GM21825 (cell line): Measurements from ENCODE around the gene DPP7.
"Not testable (repeated sequence)": the region's sequence is repeated elsewhere in the genome, so short reads cannot be mapped to it uniquely, and the experiment has no call there.

Experiments used
- ATAC-seq: cut with Tn5 transposase; IDR thresholded peaks from one replicate; pipeline ENCODE4 v1.9.1; 2021; ENCODE audit warnings: mild to moderate bottlenecking, moderate library complexity; ENCODE audit not compliant: unreplicated experiment

DPP7 gene

DNA sequence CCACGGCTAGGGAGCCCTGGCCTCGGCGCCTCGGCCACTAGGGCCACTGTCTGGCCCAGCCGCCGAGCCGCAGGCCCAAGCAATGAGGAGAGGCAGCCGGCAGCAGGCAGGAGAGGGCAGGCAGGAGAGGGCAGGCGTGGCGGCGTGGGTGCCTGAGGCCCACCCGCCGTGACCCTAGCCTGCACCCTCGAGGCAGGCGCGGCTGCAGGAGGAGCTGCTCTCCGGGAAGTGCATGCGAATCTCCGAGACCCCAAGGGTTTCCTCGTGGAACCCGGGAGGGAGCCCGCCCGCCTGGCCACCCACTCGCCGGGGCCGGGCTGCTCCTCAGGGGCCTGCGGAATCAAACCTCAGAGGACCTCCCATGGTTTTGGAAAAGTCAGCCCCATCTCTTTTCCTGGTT, 33.7 kb upstream of the DPP7 start:
- no peak for ATAC-seq

DNA sequence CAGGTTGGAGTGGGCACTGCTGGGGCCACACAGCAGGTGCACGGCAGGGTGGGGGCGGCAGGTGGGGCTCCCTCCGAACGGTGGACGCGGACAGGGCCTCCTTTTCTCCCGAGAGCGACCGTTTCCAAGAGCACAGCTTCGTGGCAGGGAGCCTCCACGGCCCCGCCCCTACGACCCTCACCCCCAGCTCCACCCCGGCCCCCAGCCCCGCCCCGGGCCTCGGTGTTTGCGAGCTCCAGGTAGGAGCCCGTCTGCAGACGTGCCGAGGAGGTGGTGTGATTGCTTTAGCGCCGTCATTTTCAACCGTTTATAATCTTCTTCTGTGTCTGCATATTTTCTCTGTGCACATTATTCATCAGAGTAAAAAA, 33.2 kb upstream of the DPP7 start:
- ATAC-seq: no peak

- ATAC-seq: no peak
Observed at GRCh38 chr9:137147091-137147792, 32.7 kb upstream of the DPP7 start.

DNA sequence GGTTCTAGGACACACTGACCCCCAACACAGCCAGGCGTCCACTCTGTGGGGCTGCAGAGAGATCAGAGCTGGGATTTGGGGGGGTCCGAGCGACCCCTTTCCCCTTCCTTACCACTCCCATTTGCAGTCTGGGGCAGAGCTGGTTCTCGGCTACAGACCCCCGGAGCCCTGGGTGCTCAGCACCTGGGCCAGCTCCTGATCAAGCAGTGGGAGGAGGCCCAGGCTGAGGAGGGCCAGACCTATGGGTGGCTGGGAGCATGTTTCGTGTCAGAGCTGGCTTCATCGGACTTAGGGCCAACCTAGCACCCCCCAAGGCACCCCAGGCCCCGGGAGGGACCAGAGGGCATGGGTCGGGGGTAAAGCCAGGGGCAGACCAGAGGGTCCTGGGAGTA, 32.0 kb upstream of the DPP7 start:
- ATAC-seq: no peak

GRCh38 chr9:137145731-137146526, 31.4 kb upstream of the DPP7 start:
- no peak for ATAC-seq

DNA sequence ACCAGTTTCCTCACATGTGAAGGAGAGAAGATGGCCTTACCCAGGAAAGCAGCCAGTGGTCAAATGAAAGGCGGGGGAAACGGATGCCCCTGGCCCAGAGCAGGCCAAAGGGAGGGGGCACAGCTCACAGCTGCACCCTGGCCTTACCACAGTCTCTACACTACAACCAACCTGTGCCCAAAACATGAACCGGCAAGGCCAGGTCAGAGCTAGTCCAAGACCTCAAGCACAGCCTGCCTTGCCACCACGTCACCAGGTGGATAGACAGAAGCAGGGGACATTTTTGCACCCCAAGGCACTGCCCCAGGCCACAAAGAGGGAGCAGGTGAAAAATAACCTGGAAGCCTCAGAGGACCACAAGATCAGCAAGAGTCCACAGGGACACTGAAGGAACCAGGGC, 28.9 kb upstream of the DPP7 start:
- ATAC-seq: no peak

GRCh38 chr9:137141976-137142936, 27.7 kb upstream of the DPP7 start:
- no peak for ATAC-seq

DNA sequence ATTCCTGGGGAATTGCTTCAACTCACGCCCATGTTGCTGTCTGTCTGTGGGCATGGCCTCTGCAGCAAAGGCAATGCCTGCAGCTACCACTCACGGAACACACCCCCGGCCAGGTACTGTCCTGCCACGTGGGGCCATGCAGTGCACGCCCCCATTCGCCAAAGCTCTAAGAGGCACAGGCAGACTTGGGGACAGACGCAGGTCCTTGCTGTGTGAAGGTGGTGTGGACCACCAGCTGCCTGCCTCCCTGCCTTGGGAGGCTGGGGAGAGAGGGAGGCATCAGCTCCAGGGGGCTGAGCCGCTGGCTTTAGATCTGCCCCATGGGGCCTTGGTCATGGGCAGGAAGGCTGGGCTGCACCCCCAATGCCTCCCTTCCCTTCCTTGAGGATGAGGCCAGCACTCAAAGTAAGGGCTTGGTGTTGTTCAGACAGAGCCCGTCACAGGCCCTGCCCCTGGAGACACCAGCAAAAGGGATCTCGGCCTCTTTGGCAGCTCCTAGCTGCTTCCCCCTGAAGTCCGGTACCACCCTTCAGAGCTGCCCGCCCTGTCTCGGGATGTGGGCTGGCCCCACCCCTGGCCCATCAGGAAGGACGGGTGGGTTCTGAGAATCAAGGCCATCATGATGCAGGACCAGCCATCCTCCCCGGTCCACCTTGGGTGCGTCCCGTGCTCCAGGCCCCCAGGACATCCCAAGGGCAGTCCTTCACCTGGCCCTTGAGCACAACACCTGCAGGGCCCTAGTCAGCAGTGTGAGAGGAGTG, 26.7 kb upstream of the DPP7 start:
- no peak for ATAC-seq

DNA sequence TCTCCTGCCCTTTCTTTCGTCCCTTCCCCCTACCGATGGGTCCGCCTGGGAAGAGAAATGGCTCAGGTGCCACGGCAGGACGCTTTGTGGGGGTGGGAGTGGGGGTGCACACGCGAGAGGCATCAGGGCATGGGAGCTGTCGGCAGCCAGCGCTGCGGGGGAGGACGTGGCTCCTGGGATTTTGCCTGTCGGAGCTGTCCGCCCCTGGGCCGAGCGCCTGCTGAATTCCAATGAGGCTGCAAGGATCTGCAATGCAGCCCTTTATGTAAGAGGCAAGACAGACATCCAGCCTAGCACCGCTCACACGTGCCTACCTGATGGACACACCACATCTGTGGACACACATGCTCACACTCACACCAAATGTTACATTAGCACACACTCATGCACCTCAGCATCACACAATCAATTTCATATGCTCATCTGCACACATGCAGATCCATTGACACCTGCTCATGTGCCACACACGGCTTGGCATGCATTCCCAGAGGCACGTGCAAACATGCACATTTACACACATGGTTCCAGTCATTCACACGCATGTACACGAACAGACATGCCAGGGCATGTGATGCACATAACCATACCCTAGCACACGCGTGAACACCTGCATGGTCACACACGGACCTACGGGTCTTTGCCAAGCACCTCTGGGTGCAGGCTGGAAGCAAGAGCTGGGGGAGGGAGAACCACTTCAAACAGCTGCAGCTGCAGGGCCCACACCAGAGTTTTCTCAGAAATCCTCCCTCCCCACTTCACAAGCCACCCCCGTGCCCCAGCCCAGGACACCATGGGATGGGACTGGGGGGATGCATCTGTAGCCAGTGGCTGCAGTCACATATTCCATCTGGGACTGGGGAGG, 25.8 kb upstream of the DPP7 start:
- ATAC-seq: no peak

DNA sequence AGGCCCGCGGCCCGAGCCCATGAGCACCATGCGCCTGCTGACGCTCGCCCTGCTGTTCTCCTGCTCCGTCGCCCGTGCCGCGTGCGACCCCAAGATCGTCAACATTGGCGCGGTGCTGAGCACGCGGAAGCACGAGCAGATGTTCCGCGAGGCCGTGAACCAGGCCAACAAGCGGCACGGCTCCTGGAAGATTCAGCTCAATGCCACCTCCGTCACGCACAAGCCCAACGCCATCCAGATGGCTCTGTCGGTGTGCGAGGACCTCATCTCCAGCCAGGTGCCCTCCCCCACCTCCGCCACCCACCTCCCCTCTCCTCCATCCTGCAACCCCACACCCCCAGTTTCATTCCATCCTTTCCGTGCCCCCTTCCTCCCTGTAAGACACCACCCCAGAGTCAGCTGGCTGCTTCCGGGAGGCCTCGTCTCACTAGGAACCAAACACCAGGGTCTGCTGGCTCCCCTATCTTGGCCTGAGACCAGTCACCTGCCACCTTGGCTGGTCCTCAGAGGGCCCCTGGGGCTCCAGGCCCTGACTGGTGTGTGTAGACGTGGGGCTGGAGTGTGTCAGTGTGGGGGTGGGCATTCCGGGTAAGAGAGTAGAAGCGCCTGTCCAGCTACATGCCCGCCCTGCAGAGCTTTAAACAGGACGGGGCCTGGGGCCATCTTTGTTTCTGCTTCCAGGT, 25.1 kb upstream of the DPP7 start:
- no peak for ATAC-seq

- no peak for ATAC-seq
Observed at GRCh38 chr9:137138722-137139467, 24.4 kb upstream of the DPP7 start, which contains the start of gene GRIN1. Gene GRIN1 (plus strand): TSS chr9:137139154. CDS start chr9:137139487, 333 bp downstream.

DNA sequence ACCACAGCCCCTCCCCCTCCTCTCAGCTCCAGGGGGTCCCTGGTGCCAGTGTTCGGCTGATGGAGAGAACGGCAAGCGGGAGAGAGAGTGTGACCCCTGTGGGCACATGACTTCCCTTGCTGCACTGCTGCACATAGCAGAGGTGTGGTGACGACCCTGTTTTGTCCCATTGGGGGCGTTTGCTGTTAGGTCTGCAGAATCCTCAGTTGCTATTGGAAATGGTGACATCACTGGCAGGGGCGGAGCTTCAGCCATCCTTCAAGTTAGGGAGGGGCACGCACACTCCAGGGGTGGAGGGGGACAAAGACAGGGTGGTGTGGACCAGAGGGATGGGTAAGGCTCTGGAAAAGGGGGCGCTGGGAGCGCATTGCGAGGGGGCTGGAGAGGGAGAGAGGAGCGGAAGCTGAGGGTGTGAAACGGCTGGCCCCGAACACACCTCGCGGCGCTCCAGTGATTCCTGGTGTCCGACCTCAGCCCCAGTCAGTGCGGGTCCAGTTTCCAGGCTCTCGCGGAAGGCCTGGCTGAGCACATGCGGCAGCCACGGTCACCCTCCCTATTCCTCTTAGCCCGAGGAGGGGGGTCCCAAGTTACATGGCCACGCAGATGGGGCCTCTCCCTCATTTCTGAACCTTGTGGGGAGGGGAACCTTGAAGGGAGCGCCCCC, 23.7 kb upstream of the DPP7 start:
- no peak for ATAC-seq

GRCh38 chr9:137136881-137137607, 22.5 kb upstream of the DPP7 start:
- no peak for ATAC-seq

DNA sequence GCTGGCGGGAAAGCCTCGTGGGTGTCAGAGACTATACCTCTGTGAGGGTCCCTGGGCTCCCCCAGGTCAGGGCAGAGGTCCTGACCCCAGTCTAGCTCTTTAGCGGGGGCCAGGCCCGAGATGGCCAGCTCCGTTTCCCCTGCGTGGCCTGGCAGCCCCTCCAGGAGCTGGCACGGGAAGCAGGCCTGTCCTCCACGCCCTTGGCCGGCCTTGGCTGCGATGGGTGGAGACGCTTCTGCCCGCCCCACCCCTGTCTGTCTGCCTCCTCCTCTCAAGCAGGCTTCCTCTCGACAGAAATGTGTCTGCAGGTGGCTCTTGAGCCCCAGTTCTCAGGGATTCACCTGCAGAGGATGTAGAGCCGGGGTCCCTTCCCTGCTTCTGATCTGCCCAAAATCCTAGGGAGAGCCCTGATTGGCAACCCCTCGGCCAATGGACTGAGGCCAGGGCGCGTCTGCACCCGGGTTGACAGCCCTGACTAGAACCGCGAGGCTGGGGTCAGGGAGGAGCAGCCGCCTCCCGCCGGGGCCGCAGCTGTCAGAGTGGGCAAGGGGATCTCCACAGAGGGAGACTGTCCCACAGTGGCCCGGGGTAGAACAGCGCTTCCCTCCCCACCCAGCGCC, 21.8 kb upstream of the DPP7 start:
- ATAC-seq: no peak

DNA sequence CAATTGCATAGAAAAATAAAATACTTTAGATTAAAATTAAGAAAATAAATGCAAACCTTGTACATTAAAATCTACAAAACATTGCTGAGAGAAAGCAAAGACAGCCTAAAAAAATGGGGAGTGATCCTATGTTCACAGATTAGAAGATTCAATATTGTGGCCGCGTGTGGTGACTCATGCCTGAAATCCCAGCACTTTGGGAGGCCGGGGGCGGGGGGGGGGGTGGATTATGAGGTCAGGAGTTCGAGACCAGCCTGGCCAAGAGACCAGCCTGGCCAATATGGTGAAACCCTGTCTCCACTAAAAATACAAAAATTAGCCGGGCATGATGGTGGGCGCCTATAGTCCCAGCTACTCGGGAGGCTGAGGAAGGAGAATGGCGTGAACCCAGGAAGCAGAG, 20.6 kb upstream of the DPP7 start:
- not testable (repeated sequence) for ATAC-seq

DNA sequence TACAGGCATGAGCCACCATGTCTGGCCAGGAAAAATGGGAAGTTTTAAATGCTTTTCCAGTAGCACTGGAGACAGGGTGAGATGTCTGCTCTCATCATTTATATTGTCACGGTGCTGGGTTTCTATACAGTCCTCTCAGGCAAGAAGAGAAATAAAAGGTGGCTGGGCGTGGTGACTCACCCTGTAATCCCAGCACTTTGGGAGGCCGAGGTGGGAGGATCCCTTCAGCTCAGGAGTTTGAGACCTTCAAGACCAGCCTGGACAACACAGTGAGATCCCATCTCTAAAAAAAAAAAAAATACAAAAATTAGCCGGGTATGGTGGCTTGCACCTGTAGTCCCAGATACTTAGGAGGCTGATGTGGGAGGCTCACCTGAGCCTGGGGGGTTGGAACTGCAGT, 19.7 kb upstream of the DPP7 start:
- ATAC-seq: no peak
